ENCODE measurements around the gene MEI1.
A peak's percentile ranks its signal among the peaks of the same experiment; 100 is the strongest.
"Not testable (repeated sequence)": the region's sequence is repeated elsewhere in the genome, so short reads cannot be mapped to it uniquely, and the experiment has no call there.

MEI1 gene

DNA sequence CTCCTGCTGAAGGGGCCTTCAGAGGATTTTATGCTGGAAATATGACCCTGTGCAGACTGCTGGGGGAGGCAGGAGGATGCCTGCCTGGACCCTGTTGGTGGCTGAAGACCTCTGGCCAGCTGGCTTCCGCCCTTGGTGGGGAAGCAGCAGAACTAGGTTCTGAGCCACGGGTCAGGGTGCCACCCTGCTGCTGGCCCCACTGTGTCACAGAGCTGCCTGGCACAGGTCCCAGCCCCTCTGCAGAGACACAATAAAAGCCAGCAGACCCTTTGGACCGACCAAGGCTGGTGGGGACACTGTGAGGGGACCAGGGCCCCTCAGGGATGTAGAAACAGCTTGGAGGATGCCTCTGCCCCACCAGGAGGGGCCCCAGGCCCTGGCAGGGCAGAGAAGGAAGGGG, 126.7 kb downstream of the MEI1 start:
- DNase-seq, result no peak

DNA sequence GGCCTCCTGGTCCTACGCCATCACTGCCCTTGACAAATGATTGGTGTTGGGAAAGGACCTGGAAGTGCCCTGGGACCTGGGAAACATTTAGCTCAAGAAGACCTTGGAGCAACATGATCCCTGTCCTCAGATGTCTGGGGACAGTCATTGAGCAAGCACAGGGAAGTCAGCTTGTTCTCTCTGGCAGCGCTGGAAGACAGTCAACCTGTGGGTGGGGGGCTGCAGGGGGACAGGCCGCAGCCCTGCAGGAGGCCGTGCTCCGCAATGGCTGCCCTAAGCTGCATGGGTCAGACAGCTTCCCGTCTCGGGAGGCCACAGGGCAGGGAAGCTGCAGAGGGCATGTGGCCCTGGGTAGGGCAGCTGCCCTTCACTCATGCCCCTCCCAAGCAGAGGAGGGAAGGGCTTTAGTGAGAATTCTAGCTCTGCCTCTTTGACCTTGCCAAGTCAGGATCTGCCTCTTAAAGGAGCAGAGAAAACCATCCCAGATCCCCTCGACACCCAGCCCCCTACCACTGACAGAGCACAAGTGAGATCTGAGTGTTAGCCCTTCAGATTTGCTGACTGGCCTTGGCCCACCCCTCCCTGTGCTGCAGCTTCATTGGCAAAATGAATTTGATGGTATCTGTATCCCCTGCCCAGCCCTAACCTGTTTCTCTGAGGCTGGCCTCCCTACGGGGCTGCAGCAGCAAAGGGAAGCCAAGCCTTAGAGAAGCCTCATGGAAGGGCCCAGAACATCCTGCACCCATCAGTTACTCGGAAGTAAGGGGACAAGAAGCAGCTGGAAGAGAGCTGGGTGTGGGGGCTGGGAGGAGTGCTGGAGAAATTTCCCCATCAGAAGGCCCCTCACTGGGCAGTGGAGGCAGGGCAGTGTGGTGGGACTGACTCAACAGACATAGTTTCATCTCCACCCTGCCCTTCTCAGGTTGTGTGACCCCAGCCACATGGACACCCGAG, 127.4 kb downstream of the MEI1 start:
- no peak for DNase-seq

DNA sequence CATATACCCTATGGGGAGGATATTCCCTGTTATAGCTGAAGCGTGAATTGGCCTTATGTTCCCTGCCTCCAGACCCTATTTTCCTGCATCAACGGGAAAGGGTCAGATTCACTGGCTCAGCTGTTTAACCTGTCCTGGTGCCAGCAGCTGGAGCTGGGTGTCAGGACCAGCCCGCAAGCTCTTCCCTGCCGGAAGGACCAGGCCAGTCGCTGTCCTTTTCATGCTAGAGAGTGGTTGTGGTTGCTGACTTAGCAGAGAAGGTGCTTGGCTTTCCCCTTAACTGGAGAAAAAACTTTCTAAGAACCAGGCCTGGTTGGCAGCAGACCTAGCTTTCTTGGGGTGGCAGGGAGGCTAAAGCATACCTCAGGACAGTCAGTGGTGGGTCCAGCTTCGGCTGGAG, 128.4 kb downstream of the MEI1 start:
- no peak for DNase-seq

DNA sequence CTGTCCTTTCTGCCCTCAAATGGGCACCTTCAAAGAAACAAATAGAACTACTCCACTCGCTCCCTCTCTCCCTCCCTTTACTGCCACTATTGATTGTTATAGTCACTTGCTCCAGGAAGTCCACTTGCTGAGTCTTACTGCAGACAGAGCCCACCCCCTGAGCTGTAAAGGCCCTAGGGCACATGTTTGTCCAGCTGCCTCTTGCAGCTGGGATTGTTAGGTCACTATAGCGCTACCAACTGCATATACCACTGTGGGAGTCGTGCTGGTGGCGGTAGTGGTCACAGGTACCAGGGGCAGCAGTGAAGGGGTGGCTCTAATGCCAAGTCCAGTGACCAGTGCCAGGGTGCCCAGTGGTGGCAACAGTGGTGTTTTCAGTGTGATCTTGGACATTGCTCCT, 129.2 kb downstream of the MEI1 start:
- DNase-seq, result no peak

DNA sequence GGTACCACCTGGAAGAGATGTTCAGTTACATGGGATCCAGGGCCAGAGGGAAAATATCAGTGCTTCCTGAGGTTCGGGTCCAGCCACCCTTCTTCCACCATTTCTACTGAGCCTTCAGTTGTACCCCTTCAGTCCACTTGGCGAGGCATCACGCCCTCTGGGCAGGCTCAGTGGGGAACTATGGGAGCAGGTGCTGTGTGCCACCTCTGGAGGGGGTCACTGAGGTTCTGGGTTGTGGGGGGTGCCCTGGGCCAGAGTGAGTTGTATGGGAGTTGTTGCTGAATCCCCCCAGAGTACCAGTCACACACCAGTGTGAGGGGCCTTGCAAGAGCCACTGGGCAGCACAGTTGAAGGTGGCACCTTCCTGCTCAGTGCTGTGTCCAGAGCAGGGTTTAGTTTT, 130.9 kb downstream of the MEI1 start:
- DNase-seq, result no peak

DNA sequence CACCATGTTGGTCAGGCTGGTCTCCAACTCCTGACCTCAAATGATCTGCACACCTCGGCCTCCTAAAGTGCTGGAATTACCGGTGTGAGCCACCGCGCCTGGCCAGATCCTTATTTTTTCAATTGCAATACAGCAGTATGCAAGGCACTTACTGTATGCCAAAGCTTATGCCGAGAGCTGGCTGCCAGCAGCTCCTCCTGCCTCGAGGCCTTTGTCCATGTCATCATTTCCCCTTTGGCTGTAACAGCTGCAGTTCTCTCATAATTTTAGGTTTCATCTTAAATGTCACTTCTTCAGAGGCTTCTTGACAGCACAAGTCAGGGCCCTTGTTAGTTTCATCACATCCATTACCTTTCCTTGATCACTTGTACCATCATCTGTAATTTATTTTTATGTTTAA, 132.1 kb downstream of the MEI1 start:
- DNase-seq, result no peak

DNA sequence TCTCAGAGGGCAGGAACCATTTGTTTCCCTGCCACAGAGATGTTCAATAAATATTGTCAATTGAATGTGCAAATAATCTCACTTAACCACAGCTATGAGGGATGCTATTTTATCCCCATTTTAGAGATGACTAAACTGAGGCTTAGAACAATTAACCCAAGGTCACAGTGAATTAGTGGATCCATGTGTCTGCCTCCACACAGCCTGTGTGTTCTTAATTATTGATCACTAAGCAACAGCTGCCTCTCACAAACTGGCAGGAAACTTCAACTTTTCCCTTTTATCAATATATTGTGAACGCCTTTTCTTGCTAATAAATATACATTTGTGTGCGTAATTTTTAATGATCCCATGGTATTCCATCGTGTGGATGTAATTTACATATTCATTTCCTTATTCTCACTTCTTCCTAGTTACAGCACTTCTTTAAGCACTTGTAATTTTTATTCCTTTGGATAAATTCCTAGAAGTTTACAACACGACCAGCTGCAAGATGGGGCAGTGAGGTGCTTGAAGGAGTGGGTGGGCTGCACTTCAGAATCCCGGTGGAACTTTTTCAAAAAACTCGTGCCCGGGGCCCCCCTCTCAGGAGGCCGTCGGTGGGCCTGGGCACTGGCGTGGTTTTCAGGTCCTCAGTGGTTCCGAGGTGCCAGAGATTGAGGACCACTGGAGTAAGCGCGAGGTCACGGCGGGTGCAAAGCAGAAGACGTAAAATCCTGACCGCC, 132.7 kb downstream of the MEI1 start:
- DNase-seq, result no peak

DNA sequence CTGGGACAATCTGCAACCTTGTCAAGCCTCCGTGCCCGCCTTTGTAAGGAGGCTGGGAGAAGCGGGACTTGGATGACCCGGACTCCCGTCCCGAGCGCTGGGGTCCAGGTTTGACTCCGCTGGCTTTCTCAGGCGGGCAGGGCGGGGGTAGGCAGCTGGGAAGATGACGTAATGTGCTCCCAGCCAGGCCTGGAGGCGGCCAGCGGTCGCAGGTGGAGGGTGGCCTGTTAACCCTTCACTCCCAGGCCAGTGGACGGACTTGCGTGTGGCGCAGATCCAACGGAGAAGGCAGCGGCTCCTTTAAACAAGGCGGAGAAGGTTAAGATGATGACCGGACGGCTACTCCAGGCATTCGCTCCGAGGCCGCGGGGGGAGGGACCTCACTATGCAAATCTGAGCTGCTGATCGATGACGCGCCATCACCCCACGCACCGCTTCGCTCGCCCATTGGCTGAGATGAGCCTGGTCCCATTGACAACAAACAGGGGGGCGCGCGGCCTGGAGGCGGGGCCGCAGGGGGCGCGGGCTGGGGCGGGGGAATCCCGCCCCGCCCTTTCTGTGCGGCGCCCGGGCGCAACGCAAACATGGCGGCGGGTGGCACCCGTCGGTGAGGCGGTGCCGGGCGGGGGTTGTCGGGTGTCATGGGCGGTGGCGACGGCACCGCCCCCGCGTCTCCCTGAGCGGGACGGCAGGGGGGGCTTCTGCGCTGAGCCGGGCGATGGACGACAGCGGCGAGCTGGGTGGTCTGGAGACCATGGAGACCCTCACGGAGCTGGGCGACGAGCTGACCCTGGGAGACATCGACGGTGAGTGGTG, 133.5 kb downstream of the MEI1 start, which contains the start of gene SREBF2:
Gene SREBF2, plus strand, starts transcription at position 553 of the 816 bp plus-strand sequence. Its CDS starts 166 bp downstream, at position 719.
- DNase-seq, result peak; percentile 91

DNA sequence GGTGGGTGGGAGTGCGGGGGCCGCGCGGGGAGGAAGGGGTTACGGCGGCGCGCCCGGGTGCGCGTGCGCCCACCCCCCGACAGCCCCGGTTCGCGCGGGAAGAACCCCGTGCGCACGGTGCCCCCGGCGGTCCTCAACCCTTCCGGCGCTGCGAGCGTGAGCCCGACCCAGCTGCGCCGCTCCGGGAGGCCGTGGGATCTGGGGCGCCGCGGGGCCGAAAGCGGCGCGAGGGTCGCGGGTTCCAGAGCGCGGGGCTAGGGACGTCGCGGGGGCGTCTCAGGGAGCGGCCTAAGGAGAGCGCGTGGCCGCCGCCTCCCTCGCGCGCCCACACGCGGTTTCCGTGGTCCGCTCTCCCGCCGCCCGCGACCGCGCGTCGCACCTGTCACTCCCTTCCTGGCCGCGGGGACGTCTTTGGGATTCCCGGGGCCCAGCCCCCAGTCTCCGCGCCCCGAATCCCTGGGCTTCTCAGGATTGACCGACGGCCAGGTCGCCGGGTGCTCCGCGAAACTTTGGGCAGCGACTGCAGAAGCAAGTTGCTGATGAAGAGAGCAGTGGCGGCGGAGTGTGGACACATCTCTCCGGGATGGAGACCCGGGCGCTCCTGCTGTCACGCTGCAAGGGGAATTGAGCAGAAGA, 134.2 kb downstream of the MEI1 start:
- no peak for DNase-seq

DNA sequence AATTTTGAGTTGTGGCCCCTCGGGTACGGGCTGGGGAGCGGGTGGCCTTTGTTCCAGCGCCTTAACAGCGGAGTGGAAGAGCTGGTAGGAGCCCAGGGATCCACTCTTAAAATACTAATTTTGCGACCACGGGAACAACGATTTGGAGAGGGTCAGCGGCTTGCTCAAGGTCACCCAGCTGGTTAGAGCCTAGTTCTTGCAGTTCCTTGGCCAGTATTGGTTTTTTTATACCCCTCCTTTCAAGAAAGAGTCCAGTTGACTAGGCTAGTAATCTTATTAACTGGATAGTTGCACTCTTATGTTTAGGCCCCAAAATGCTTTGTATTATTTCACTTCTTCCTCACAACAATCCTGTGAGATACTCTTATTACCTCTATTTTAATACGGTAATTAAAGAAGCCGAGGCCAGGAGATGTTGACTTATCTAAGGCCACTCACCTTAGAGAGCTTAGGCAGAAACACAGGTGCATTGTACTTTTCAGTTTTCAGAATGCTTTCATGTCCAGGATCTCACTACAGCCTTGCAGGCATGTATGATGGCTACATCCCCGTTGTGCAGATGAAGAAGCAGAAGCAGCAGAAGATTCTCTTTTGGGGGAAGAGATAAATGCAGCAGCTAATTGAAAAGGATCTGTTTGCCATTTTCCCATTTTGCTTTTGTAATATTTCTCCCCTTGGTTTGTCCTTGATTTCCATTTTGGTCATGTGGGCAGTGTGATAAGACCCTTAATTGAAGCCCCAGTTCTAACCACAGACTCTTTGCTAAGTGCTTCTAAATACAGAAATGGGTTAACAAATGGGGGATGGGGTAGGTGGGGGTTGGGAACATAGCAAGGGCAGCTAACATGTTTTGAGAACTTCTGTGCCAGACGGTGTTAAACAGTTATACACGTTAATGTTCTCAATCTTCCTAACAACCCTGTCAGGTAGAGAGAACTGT, 135.0 kb downstream of the MEI1 start:
- no peak for DNase-seq

DNA sequence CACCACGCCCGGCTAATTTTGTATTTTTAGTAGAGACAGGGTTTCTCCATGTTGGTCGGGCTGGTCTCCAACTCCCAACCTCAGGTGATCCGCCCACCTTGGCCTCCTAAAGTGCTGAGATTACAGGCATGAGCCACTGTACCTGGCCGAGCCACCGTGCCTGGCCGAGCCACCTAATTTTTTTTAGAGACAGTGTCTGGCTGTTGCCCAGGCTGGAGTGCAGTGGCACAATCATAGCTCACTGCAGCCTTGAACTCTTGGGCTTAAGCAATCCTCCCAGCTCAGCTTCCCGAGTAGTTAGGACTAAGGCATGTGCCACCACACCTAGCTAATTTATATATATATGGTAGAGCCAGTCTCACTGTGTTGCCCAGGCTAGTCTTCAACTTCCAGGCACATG, 136.2 kb downstream of the MEI1 start:
- not testable (repeated sequence) for DNase-seq

DNA sequence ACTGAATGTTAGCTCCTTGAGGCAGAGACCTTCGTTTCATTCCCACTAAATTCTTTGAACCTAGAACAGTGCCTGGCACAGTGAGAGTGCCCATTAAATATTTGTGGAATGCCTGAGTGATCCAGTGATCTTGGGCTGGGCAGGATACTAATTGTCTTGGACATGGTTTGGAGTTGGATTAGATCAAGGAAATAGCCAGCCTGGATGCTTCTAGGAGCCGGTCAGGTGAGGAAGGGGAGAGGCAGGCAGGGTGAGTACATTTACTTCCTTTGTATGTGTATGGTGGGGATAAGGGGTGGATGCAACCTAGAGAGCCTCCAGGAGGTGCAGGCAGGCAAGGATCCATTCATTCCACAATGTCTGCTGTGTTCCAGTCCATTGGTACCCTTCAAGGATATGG, 137.2 kb downstream of the MEI1 start:
- DNase-seq, result no peak

DNA sequence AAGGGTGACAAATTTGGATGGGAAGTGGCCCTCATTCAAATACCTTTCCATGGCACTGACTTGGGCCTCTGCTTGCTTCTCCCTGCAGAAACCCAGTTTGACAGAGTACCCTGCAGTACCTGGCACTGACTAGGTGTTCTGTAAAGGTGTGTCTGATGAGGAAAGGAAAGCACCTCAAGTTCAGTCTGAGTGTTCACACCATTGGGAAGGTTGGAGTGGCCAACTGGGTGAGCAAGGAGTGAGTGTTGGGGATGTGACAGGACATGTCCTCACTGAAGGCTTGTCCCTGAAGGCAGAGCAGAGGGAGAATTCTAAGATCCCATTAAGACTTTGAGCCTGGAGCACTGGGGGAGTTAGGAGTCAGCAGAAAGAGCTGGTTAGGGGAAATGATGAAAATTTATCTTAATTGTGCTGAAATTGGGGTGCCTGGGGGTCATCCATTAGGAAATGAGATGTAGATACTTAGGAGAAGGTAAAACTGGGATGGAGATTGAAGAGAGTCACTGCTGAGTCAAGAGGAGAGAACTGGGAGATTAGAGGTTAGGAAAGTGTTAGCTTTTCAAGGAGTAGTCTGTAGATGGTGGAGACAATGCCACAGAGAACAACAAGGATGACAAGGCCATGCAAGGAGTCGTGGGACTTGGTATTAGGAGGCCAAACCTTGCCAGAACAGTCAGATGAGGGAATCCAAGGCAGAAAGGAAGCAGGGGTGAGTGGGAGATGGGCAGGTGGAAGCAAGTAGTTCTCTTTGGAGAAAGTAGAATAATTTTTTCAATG, 139.7 kb downstream of the MEI1 start:
- no peak for DNase-seq

DNA sequence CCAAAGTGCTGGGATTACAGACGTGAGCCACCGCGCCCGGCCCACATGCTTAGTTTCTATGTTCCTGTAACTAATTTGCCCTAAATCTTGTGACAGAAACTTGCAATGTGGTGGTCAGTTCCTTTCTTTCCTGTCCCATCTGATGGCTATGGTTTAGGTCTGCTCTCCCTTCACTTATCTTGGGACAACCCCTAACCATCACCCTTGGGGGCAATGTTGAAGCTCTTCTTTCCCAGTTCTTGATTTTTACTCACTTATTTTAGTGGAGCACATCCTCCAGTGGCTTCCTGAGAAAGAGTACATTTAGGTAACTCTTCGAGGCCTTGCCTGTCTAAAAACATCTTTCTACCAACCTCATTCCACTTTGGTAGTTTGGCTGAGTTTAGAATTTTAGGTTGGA, 140.9 kb downstream of the MEI1 start:
- DNase-seq, result no peak

DNA sequence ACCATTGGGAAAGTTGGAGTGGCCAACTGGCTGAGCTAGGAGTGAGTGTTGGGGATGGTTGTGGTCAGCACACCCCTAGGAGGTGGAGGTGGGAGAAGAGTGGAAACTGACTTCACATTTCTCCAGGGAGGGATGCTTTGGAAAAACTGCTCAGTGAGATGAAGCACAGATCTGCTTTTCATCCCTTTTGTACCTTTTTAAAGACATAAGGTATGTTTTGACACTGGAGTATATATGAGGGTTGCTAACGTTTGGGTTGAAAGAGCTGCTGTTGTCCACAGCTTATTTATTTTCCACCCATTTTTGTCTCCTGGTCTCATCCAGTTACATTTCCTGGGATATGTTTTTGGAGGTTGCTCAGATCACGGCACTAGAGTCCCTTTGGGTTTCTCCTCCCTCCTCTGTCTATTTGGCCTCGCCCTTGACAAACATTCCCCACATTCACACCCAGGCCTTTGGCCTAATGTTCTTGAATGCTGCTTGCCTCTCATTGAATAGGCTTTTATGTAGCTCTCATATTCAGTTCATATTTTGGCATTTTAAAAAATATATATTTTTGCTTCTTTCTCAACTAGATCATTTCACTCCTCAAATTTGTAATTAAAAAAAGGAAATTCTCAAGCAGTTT, 141.9 kb downstream of the MEI1 start:
- no peak for DNase-seq

DNA sequence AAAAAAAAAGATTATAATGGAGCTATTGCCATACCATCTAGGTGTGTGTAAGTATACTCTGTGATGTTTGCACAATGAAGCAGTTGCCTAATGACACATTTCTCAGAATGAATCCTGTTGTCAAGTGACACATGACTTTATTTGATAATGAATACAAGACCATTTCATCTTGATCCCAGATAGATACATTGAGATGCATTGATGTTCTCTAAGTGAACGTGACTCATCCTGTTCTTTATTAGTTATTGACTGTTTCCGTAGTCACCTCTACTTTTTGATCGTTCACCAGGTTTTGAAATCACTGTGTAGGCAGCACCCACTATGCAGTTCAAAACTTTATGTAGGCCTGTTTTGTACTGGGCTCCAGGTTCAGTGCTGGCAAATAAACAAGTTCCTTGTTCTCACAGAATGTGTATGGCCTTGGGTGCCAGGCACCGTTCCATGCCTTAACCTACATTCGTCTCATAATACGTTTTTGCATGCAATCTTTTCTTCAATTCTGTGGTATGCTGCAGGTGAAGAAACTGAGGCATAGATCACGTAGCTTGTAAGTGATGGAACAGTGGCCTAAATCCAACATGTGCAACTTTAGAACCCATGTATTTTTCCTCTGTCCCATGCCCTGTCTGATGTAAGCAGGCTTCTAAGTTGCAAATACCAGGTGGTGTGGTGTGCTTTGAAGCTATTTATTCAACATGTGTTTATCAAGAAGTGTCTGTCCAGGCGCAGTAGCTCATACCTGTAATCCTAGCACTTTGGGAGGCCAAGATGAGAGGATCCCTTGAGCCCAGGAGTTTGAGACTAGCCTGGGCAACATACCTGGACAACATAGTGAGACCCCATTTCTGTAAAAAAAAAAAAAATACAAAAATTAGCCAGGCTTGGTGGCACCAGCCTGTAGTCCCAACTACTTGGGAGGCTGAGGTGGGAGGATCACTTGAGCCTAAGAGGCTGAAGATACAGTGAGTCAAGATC, 144.0 kb downstream of the MEI1 start:
- DNase-seq, result no peak

DNA sequence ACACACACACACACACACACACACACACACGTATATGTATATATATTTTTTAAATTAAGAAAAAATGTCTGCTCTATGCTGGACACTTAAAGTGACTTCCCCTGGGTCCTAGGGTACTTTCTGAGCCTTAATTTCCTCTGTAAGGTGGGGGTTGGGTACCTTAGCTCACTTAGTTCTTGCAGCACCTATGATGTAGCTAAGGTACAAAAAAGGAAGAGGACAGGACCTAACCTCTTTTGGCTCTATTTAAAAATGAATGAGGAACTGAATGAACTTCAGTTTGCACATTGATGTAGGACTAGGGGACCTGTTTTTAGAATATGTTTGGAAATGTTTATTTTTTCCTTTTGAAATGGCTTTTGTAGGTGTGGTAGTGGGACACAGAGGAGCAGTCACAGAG, 144.7 kb downstream of the MEI1 start:
- DNase-seq, result no peak

DNA sequence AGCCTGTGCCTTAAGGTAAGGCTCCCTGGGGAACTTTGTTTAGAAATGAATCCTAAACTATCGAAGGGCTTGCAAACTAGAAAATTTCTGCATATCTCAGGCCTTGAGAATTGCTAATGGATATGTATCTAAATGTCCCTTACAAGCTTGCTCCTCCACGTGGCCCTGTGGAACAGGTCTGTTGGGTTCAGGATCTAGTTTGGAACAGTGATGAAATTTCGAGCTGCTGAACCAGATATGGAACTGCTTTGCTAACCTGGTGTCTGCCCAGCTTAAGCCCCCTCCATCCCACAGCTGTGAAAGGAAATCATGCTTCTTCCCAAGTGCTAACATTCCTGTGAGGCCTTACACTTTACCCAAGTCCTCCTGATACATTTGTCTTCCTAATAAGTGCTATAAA, 145.2 kb downstream of the MEI1 start:
- no peak for DNase-seq

Measured in DMS79 treated with DMSO at 0.1 percent for 48 hours (cell line).